AG20443 (cell line): ENCODE measurements around the gene EIF3I.

Source experiments
- DNase-seq: peaks from one replicate; pipeline ENCODE4 v3.0.0; 2012; ENCODE audit warnings: low spot score, mixed read lengths

Gene EIF3I

GRCh38 chr1:32266921-32267591, 44.8 kb downstream of the EIF3I start:
- DNase-seq, result no peak

DNA sequence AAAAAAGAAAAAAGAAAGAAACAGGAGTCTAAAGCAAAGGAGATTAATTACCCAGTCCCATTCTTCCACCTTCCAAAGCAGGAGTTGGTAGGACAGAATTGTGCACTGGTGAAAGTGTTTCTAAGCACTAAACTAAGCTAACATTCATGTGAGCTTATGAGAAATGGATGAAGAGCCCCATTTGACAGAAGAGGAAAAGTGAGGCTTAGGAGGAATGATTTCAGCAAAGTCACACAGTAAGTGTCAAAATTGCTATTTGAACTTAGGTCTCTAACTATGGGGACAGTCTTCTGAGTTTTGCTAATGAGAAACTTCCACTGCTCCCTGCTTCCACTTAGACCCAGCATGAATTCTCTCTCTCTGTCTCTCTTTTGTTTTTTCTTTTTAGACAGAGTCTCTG, 47.5 kb downstream of the EIF3I start:
- DNase-seq, result no peak

DNA sequence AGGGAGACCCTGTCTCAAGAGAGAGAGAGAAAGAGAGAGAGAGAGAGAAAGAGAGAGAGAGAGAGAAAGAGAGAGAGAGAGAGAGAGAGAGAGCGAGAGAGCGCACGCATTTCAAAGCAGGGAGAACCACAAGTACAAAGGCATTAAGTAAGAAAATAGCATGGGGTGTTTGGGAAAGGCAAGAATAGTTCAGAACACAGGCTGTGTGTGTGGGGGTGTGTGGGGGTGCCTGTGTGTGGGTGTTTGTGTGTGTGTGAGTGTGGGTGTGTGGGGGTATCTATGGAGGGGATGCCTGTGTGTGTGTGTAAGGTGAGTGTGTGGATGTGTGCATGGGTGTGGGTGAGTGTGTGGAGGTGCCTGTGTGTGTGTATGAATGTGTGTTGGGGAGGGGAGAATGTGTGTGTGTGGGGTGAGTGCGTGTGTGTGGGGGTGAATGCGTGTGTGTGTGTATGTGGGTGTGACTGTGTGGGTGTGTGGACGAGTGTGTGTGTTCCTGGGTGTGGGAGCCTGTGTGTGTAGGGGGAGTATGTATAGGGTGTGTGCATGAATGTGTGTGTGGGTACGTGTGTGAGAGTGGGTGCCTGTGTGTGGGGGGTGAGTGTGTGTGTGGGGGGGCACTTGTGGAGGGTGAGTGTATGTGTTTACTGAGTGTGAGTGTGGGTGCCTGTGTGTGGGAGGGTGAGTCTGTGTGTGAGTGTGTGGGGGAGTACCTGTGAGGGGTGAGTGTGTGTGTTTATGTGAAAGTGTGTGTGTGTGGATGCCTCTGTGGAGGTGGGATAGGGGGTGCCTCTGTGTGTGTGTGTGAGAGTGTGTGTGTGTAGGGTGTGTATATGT, 50.6 kb downstream of the EIF3I start:
- no peak for DNase-seq

- DNase-seq, result no peak
These were observed 51.4 kb downstream of the EIF3I start for GRCh38 chr1:32273391-32274208.

- no peak for DNase-seq
These were observed 52.6 kb downstream of the EIF3I start for GRCh38 chr1:32274646-32275340.

- peak; percentile 54 for DNase-seq
These were observed 53.2 kb downstream of the EIF3I start for GRCh38 chr1:32275424-32275823.

DNA sequence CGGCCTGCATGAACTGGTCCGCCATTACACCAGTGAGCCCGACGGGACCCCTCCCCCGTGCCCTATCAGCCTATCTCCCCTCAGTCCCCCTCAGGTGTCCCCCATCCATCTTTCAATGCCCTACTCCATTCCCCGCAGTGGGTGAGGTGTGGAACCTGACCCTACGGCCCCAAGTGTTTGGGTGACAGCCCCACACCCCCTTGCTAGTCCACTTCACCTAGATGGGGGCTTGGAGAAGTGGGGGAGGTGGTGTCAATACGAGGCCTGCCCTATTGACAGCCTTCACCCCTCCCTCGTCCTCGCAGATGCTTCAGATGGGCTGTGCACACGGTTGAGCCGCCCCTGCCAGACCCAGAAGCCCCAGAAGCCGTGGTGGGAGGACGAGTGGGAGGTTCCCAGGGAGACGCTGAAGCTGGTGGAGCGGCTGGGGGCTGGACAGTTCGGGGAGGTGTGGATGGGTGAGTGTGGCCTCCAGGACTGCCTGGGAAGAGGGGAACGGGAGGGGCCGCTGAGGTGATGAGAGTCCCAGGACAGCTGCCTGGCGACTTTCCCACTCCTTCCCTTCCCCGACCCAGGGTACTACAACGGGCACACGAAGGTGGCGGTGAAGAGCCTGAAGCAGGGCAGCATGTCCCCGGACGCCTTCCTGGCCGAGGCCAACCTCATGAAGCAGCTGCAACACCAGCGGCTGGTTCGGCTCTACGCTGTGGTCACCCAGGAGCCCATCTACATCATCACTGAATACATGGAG, 54.0 kb downstream of the EIF3I start:
- no peak for DNase-seq
